MM.1S (cell line): ENCODE data around the gene R3HDM1.
A peak's percentile ranks its signal among the peaks of the same experiment; 100 is the strongest.

Experiments used
- DNase-seq: peaks from one replicate; pipeline ENCODE4 v3.0.0-alpha.2; 2015
- H2AFZ ChIP-seq: fragments of 300-600 bp; sonication (generic); 2 replicates; pipeline ENCODE4 v1.6.0; 2016; ENCODE audit warnings: antibody characterized with exemption, low read length
- H3F3A ChIP-seq: fragments of 300-600 bp; sonication (generic); 2 replicates; pipeline ENCODE4 v1.6.1; 2016; ENCODE audit warnings: mild to moderate bottlenecking, antibody characterized with exemption, low read length, moderate library complexity, mixed read lengths; ENCODE audit not compliant: insufficient read depth
- H3K27ac ChIP-seq: fragments of 300-600 bp; sonication (generic); 2 replicates; pipeline ENCODE4 v1.5.1; 2016; ENCODE audit warnings: mild to moderate bottlenecking, low read length
- H3K27me3 ChIP-seq: fragments of 300-600 bp; sonication (generic); replicated peaks from 2 replicates; pipeline ENCODE4 v1.6.0; 2016; ENCODE audit warnings: low read length; ENCODE audit not compliant: insufficient read depth
- H3K36me3 ChIP-seq: fragments of 300-600 bp; sonication (generic); replicated peaks from 2 replicates; pipeline ENCODE4 v1.6.1; 2016; ENCODE audit warnings: mild to moderate bottlenecking, low read length, mixed read lengths; ENCODE audit not compliant: insufficient read depth
- H3K4me1 ChIP-seq: fragments of 300-600 bp; sonication (generic); 2 replicates; pipeline ENCODE4 v1.6.1; 2016; ENCODE audit warnings: low read length, mixed read lengths
- H3K4me2 ChIP-seq: fragments of 300-600 bp; sonication (generic); 2 replicates; pipeline ENCODE4 v1.6.0; 2016; ENCODE audit warnings: low read depth, low read length
- H3K4me3 ChIP-seq: fragments of 300-600 bp; sonication (generic); 2 replicates; pipeline ENCODE4 v1.5.1; 2016; ENCODE audit warnings: low read length, mixed read lengths
- H3K79me2 ChIP-seq: fragments of 300-600 bp; sonication (generic); 2 replicates; pipeline ENCODE4 v1.6.1; 2016; ENCODE audit warnings: mixed run types, low read length, mixed read lengths
- H3K9ac ChIP-seq: fragments of 300-600 bp; sonication (generic); 2 replicates; pipeline ENCODE4 v1.6.1; 2016; ENCODE audit warnings: low read length, mixed read lengths
- H3K9me2 ChIP-seq: fragments of 300-600 bp; sonication (generic); replicated peaks from 2 replicates; pipeline ENCODE4 v1.6.1; 2016; ENCODE audit warnings: mild to moderate bottlenecking, low read length, mixed read lengths; ENCODE audit not compliant: insufficient read depth
- H3K9me3 ChIP-seq: fragments of 300-600 bp; sonication (generic); replicated peaks from 2 replicates; pipeline ENCODE4 v1.6.1; 2016; ENCODE audit warnings: mild to moderate bottlenecking, low read length, mixed read lengths; ENCODE audit not compliant: insufficient read depth
- H4K20me1 ChIP-seq: fragments of 300-600 bp; sonication (generic); 2 replicates; pipeline ENCODE4 v1.6.1; 2016; ENCODE audit warnings: mild to moderate bottlenecking, low read length, moderate library complexity, mixed read lengths; ENCODE audit not compliant: insufficient read depth
- EZH2 ChIP-seq: fragments of 300-600 bp; sonication (generic); optimal IDR thresholded peaks from 2 replicates; pipeline ENCODE3; 2017; ENCODE audit warnings: low read depth, mild to moderate bottlenecking, antibody characterized with exemption, low read length, mixed read lengths
- EZH2phosphoT487 ChIP-seq: fragments of 300-600 bp; sonication (generic); IDR thresholded peaks from 2 replicates; pipeline ENCODE4 v1.6.1; 2018; ENCODE audit warnings: antibody characterized with exemption, low read length
- TF ChIP-seq, protein P1 (sequence below): fragments of 300-600 bp; sonication (generic); IDR thresholded peaks from 2 replicates; pipeline ENCODE4 v1.5.1; 2016; ENCODE audit warnings: antibody characterized with exemption, low read length, mixed read lengths

R3HDM1 gene

DNA sequence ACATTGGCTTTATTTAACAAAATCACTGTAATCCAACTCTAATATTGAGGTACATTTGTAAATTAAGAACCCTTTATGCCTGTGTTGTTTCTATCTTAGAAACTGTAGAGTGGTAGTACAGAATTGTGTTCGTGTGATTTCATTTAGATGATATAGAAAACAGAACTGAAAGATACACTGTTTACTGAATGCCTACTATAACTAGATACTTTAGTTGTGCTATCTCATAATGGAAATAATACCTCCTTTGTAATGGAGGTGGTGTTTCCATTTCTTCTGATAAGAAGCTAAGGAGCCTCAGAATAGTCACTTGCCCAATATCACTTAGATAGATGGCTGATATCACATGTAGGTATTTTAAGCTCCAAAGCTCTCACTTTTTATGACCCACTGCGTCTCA is 147.8 kb downstream of the R3HDM1 start:
- Histone ChIP-seq H3K36me3 (no peaks in the 10 kb centered on the region; the same call in 1 of the 2 replicates), H3K4me3 (no peak overlapping the region)
- TF ChIP-seq, protein P1, sequence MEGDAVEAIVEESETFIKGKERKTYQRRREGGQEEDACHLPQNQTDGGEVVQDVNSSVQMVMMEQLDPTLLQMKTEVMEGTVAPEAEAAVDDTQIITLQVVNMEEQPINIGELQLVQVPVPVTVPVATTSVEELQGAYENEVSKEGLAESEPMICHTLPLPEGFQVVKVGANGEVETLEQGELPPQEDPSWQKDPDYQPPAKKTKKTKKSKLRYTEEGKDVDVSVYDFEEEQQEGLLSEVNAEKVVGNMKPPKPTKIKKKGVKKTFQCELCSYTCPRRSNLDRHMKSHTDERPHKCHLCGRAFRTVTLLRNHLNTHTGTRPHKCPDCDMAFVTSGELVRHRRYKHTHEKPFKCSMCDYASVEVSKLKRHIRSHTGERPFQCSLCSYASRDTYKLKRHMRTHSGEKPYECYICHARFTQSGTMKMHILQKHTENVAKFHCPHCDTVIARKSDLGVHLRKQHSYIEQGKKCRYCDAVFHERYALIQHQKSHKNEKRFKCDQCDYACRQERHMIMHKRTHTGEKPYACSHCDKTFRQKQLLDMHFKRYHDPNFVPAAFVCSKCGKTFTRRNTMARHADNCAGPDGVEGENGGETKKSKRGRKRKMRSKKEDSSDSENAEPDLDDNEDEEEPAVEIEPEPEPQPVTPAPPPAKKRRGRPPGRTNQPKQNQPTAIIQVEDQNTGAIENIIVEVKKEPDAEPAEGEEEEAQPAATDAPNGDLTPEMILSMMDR = no peak
- no peak for TF ChIP-seq EZH2
- TF ChIP-seq EZH2phosphoT487 = no peak

DNA sequence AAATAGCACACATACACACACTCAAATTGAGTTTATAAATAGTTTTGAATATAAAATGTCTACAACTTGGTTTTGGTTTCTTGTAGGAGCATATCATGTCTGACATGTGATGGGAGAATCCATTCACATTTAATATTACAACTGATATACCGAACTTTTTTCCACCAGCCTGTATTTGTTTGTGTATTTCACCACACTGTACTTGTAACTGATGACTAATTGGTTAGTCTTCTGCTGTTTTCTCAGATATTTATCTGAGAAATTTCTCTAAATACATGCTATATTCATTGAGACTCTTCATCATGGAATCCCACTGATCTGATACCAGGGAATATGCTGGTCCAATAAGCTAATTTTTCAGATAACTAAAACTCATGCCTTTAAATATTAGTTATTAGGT is 154.1 kb downstream of the R3HDM1 start:
- no peak for DNase-seq

More for the DNA sequence above, 147.8 kb downstream of the R3HDM1 start:
- H3K9me3 ChIP-seq = no peaks in the 10 kb centered on the region
- H3K79me2 ChIP-seq = no peaks in the 10 kb centered on the region
- no peak for DNase-seq
- no peaks in the 10 kb centered on the region for H3F3A ChIP-seq
- no peaks in the 10 kb centered on the region for H4K20me1 ChIP-seq
- H3K9me2 ChIP-seq = no peaks in the 10 kb centered on the region
- no peak overlapping the region for H3K9ac ChIP-seq
- H3K4me2 ChIP-seq = no peak overlapping the region
- H3K27me3 ChIP-seq = no peaks in the 10 kb centered on the region
- H2AFZ ChIP-seq = no peak overlapping the region
- no peak overlapping the region for H3K27ac ChIP-seq
- no peaks in the 10 kb centered on the region for H3K4me1 ChIP-seq

DNA sequence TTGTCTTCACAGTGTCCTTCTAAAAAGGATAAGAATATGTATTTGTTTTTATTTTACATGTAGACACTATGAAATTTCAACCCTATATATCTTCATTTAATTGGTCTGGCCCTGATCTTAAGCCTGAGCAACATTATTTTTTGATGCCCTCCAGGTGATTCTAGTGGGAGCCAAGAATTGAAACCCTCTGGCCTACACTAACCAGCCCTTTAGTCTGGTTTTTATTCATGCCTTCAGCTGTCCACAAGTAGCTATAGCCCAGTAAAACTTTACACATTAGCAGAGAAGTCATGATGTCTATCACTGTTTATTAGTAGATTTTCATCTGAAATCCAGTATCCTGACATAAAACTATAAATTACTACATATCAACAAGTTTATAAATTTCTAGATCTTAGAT is 157.7 kb downstream of the R3HDM1 start:
- Histone ChIP-seq H3K27me3 (no peaks in the 10 kb centered on the region), H2AFZ (no peak overlapping the region), H4K20me1 (no peaks in the 10 kb centered on the region), H3K9me2 (no peaks in the 10 kb centered on the region), H3K27ac (no peak overlapping the region), H3K79me2 (no peaks in the 10 kb centered on the region), H3K9ac (no peak overlapping the region), H3K4me1 (peaks cover 21% of the 10 kb centered on the region), H3K9me3 (no peaks in the 10 kb centered on the region), H3K36me3 (no peaks in the 10 kb centered on the region), H3K4me3 (no peak overlapping the region), H3F3A (no peaks in the 10 kb centered on the region), H3K4me2 (peak overlapping the region; percentile 16)
- DNase-seq = no peak
- TF ChIP-seq EZH2 = no peak
- no peak for TF ChIP-seq EZH2phosphoT487
- TF ChIP-seq, protein P1 = no peak

More for the DNA sequence above, 154.1 kb downstream of the R3HDM1 start:
- no peak overlapping the region for H3K27ac ChIP-seq
- TF ChIP-seq, protein P1 = no peak
- TF ChIP-seq EZH2 (no peak), EZH2phosphoT487 (no peak)
- H3K4me3 ChIP-seq = no peak overlapping the region
- H3K9ac ChIP-seq = no peak overlapping the region
- no peaks in the 10 kb centered on the region for H3F3A ChIP-seq
- no peaks in the 10 kb centered on the region for H4K20me1 ChIP-seq
- no peaks in the 10 kb centered on the region for H3K79me2 ChIP-seq
- no peaks in the 10 kb centered on the region for H3K9me2 ChIP-seq
- H2AFZ ChIP-seq = no peak overlapping the region
- H3K9me3 ChIP-seq = no peaks in the 10 kb centered on the region
- H3K4me2 ChIP-seq = no peak overlapping the region
- H3K36me3 ChIP-seq = no peaks in the 10 kb centered on the region
- H3K4me1 ChIP-seq = peaks cover 21% of the 10 kb centered on the region
- no peaks in the 10 kb centered on the region for H3K27me3 ChIP-seq
